Prostate gland (tissue), 2 donors: ENCODE data around the gene RNF151. TPM values are rescaled to one million over a fixed set of nuclear protein-coding genes. Genes with fewer than 3 reads are reported as not detected.

Experiments
- DNase-seq: peaks from one replicate; pipeline ENCODE4 v3.0.0-alpha.2; 2019; ENCODE audit warnings: low spot score
- H3K27ac ChIP-seq, 2 donors: fragments of 200-600 bp; sonication (generic); 2 replicates each; pipeline ENCODE4 v1.5.1; 2017 to 2019
- H3K27me3 ChIP-seq: fragments of 200-600 bp; sonication (generic); replicated peaks from 2 replicates; pipeline ENCODE4 v1.5.1; 2019; ENCODE audit not compliant: insufficient read depth
- H3K36me3 ChIP-seq, 2 donors: fragments of 200-600 bp; sonication (generic); 1 replicate in 1 of 2; 2 replicates in 1 of 2; pipeline versions ENCODE4 v1.5.1 to v1.8.1; 2017 to 2019
- H3K4me1 ChIP-seq: fragments of 200-600 bp; sonication (generic); replicated peaks from 2 replicates; pipeline ENCODE4 v1.5.1; 2019
- H3K4me3 ChIP-seq, 2 donors: fragments of 200-600 bp; sonication (generic); 2 replicates each; pipeline ENCODE4 v1.5.1; 2017 to 2019
- H3K9me3 ChIP-seq: fragments of 200-600 bp; sonication (generic); 2 replicates; pipeline ENCODE4 v1.5.1; 2017
- POLR2A ChIP-seq: fragments of 450-650 bp; IDR thresholded peaks from one replicate; pipeline ENCODE4 v1.6.1; 2016; ENCODE audit warnings: antibody characterized with exemption, mild to moderate bottlenecking
- POLR2AphosphoS5 ChIP-seq: sonication (generic); formaldehyde crosslinking; IDR thresholded peaks from one replicate; pipeline ENCODE4 v1.6.1; 2017; ENCODE audit warnings: antibody characterized with exemption
- WGBS: methylation state at CpG from one replicate; pipeline ENCODE4 v1.1.5; 2018; 5-methylcytosine and 5-hydroxymethylcytosine counted together
- intact Hi-C: fragments of 100-400 bp; cut with DNase I; formaldehyde crosslinking; loops from one replicate; pipeline ENCODE4 v1.14.2; 2022
- total RNA-seq, 2 donors: library from RNA; depleted of rRNA; stranded (reverse); fragments of >200 nt; gene quantifications; one replicate each; pipeline ENCODE4 v1.1.0, GENCODE V29; 2016
- TF ChIP-seq, protein P1 (sequence below), 4 experiments: fragments of 200-600 bp in 2 of 4; fragments of 450-650 bp in 2 of 4; sonication (generic) in 2 of 4; IDR thresholded peaks; 1 replicate in 3 of 4; 2 replicates in 1 of 4; pipeline ENCODE4 v1.5.1; 2016 to 2019; ENCODE audit warnings: antibody characterized with exemption in 4 of 4, mild to moderate bottlenecking in 2 of 4, moderate library complexity in 2 of 4

Gene RNF151
- total RNA-seq, 2 donors from 2014 or later: 7.2 TPM; not detected in 1

DNA sequence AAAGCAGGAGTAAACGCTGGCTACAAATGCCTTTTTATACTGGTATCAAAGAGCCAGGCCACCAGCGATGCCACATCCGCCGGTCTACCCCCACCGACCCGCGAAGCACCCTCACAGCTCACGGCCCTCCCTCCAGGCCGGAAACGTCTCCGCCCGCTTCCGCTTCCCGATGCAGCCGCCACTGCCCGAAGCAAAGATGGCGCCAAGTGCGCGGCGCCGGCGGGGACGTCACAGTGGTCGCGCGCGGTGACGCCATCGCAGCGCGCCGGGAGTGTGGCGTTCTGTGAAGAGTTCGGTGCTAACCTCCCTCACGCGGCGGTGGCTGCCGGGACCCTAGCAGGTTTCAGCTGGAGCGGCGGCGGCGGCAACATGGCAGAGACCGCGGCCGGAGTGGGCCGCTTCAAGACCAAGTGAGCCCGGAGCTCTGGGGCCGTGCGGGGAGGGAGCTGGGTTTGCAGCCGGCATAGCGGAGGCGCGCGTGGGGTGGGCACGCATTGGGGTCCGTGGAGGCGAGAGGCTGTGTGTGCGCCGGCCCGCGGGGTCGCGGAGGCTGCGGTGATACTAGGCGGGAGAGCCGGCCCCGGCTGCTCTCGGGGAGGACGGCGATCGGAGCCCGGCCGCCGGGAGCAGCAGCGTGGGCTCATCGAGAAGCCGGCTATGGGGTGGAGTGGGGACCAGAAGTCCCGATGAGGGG, 5.3 kb downstream of the RNF151 start, which contains the start of gene TBL3:
TBL3 (plus strand) TSS at position 258 of the 694 bp plus-strand sequence; CDS start at position 370, 112 bp downstream.
- intact Hi-C loops: no loop called here

DNA sequence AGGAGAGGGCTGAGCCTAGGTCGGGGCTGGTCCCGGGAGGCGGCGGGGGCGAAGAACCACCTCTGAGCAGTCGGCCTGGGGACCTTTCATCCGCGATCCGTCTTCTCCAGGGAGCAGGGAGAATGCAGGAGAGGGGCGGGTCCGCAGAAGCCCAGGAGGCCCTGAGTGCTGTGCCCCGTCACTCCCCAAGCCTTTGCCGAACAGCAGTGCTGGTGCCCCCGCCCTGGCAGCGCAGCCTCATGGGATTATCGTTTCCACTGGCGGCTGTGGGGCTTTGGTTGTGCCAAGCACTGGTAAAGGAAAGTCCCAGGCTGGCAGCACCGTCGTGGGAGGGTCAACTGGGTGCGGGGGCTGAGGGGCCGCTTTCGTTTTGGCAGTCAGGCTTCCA, 5.8 kb downstream of the RNF151 start:
- intact Hi-C loops: no loop called here
- peaks cover 11 to 12% of the 10 kb centered on the region in 2 donors for H3K36me3 ChIP-seq
- H3K9me3 ChIP-seq: no peaks in the 10 kb centered on the region
- TF ChIP-seq POLR2A (no peak), POLR2AphosphoS5 (no peak)
- TF ChIP-seq, protein P1, sequence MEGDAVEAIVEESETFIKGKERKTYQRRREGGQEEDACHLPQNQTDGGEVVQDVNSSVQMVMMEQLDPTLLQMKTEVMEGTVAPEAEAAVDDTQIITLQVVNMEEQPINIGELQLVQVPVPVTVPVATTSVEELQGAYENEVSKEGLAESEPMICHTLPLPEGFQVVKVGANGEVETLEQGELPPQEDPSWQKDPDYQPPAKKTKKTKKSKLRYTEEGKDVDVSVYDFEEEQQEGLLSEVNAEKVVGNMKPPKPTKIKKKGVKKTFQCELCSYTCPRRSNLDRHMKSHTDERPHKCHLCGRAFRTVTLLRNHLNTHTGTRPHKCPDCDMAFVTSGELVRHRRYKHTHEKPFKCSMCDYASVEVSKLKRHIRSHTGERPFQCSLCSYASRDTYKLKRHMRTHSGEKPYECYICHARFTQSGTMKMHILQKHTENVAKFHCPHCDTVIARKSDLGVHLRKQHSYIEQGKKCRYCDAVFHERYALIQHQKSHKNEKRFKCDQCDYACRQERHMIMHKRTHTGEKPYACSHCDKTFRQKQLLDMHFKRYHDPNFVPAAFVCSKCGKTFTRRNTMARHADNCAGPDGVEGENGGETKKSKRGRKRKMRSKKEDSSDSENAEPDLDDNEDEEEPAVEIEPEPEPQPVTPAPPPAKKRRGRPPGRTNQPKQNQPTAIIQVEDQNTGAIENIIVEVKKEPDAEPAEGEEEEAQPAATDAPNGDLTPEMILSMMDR (IDR thresholded peaks at IDR 0.05): no peak
- WGBS: 2% methylated on average over 21 of the region's 22 CpGs
- peaks cover 6% of the 10 kb centered on the region for H3K4me1 ChIP-seq
- no peaks in the 10 kb centered on the region for H3K27me3 ChIP-seq
- H3K27ac ChIP-seq: peak overlapping the region in 1 of 2 donors; percentile 86
- peak overlapping the region; percentile 77 to 93 for H3K4me3 ChIP-seq
- DNase-seq: no peak

More for the DNA sequence above, 5.3 kb downstream of the RNF151 start, which contains the start of gene TBL3:
- WGBS: under 1% methylated on average over 74 of the region's 78 CpGs
- Histone ChIP-seq H3K36me3 (peaks cover 11% of the 10 kb centered on the region in 2 donors), H3K27me3 (no peaks in the 10 kb centered on the region), H3K27ac (peak within 1 kb of the TSS; percentile 84 to 86), H3K4me3 (peak within 1 kb of the TSS; percentile 77 to 93), H3K9me3 (no peaks in the 10 kb centered on the region), H3K4me1 (peaks cover 6% of the 10 kb centered on the region)
- DNase-seq: peak; percentile 90
- TF ChIP-seq POLR2AphosphoS5 (peak; percentile 100), POLR2A (peak; percentile 88)
- TF ChIP-seq, protein P1 (IDR thresholded peaks at IDR 0.05): peak in 2 of 4 experiments; percentile 40 to 51

DNA sequence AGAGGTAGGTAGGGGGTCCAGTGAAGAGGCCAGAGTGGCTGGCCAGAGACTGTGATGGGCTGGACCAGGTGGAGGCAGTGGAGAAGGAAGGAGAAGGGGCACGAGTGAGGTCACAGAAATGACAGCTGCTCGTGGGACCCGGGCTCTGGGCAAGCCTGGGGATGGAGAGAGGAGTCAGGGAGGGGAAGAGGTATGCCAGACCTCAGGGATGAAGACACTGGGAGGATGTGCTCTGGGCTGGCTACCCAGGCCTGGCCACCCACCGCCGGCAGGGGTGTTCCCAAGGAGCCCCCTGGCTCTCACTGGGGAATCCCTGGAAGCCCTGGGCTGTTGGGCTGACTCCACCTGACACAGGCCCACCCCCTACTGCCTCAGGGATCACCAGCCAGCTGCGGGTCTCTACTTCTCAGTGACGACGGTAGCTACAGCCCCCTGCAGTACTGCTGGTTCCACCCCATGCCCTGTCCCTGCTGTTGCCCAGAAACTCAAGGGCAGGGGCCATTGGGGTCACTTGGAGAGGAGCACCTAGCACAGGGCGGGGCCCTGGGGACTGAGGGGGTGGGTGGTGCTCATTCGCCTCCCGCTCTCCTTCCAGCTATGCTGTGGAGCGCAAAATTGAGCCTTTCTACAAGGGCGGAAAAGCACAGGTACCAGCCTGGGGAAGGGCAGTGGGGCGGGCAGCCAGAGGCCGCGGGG, 7.0 kb downstream of the RNF151 start:
- Histone ChIP-seq H3K4me3 (no peak overlapping the region), H3K4me1 (peaks cover 6% of the 10 kb centered on the region), H3K27me3 (no peaks in the 10 kb centered on the region), H3K9me3 (no peaks in the 10 kb centered on the region), H3K27ac (no peak overlapping the region), H3K36me3 (peaks cover 11 to 13% of the 10 kb centered on the region in 2 donors)
- WGBS: 90% methylated on average over 16 of the region's 16 CpGs
- no peak for TF ChIP-seq POLR2AphosphoS5
- no peak for TF ChIP-seq POLR2A
- intact Hi-C loops: no loop called here
- DNase-seq: no peak

DNA sequence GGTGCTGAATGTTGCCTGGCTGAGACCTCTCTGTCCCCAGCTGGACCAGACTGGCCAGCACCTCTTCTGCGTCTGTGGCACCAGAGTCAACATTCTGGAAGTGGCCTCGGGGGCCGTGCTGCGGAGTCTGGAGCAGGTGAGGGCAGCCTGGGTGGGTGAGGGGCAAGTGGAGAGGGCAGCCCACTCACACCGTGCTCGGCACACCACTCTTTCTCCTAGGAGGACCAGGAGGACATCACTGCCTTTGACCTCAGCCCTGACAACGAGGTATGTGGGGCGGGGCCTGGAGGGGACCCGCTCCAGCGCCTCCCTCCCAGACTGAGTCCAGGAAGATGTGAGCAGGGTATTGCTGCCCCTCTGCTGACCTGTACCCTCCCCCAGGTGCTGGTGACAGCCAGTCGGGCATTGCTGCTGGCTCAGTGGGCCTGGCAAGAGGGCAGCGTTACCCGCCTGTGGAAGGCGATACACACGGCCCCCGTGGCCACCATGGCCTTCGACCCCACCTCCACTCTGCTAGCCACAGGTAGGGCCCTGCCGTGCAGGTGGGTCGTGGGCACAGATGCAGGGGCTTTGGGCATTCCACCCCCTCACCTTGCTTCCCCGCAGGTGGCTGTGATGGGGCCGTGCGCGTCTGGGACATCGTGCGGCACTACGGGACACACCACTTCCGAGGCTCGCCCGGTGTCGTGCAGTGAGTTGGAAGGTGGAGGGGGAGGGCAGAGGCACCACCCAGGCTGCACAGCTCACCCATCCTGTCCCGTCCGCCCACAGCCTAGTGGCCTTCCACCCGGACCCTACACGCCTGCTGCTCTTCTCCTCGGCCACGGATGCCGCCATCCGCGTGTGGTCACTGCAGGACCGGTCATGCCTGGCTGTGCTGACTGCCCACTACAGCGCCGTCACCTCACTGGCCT, 7.8 kb downstream of the RNF151 start:
- WGBS: 92% methylated on average over 34 of the region's 42 CpGs
- Histone ChIP-seq H3K27me3 (no peaks in the 10 kb centered on the region), H3K4me3 (no peak overlapping the region), H3K36me3 (peaks cover 11 to 13% of the 10 kb centered on the region in 2 donors), H3K27ac (no peak overlapping the region), H3K9me3 (no peaks in the 10 kb centered on the region), H3K4me1 (peaks cover 6% of the 10 kb centered on the region)
- TF ChIP-seq, protein P1 (IDR thresholded peaks at IDR 0.05): no peak
- TF ChIP-seq POLR2A (no peak), POLR2AphosphoS5 (no peak)
- intact Hi-C loops: no loop called here
- no peak for DNase-seq
